Endothelial cell of umbilical vein (primary cell): ENCODE measurements around the gene STKLD1. TPM values are rescaled to one million over a fixed set of nuclear protein-coding genes. Genes with fewer than 3 reads are reported as not detected.

Experiments used
- BruUV-seq: library from RNA; stranded (reverse); fragments of 400-500 nt; replicated peaks from 2 replicates; lab custom pipeline; 2021; lab: Mats Ljungman, UMichigan
- CTCF ChIA-PET: fragments of 300-600, 350-600 bp; sonication (Branson Sonifier 250); formaldehyde crosslinking; loops from one replicate; lab custom pipeline; 2021; ENCODE audit warnings: antibody characterized with exemption, inconsistent platforms; lab: Charles Lee
- POLR2A ChIA-PET: fragments of 300-600, 350-600 bp; sonication (Branson Sonifier 250); formaldehyde crosslinking; loops from one replicate; lab custom pipeline; 2021; ENCODE audit warnings: antibody characterized with exemption, inconsistent platforms; lab: Charles Lee
- DNase-seq: peaks from one replicate; pipeline ENCODE4 v3.0.0-alpha.2; 2011; ENCODE audit warnings: low read depth, low spot score
- FAIRE-seq: peaks from 2 replicates; lab custom pipeline; 2011; peaks lifted over from hg19 to GRCh38; lab: Jason Lieb, UNC
- H2AFZ ChIP-seq: 2 replicates; pipeline ENCODE4 v1.6.0; 2012; ENCODE audit warnings: low read depth, low read length, control low read depth, inconsistent platforms
- H3K27ac ChIP-seq: 2 replicates; pipeline ENCODE4 v1.5.1; 2011; ENCODE audit warnings: low read depth, mild to moderate bottlenecking, control low read depth, low read length, moderate library complexity; ENCODE audit not compliant: insufficient read depth
- H3K27me3 ChIP-seq, 2 experiments: 2 replicates each; pipeline versions ENCODE4 v1.6.0 to v1.6.1; 2011; ENCODE audit warnings: low read length in 2 of 2, mixed read lengths in 1 of 2; ENCODE audit not compliant: control insufficient read depth in 2 of 2, insufficient read depth in 2 of 2
- H3K36me3 ChIP-seq, 2 experiments: 2 replicates in 1 of 2; 3 replicates in 1 of 2; pipeline ENCODE4 v1.5.1; 2011; ENCODE audit warnings: low read length in 2 of 2, mild to moderate bottlenecking in 1 of 2, moderate library complexity in 1 of 2; ENCODE audit not compliant: control insufficient read depth in 2 of 2, insufficient read depth in 2 of 2; ENCODE audit errors: extremely low read depth in 1 of 2
- H3K4me1 ChIP-seq: 3 replicates; pipeline ENCODE4 v1.5.1; 2011; ENCODE audit warnings: mild to moderate bottlenecking, low read length; ENCODE audit not compliant: control insufficient read depth, insufficient read depth; ENCODE audit errors: extremely low read depth
- H3K4me2 ChIP-seq: 2 replicates; pipeline ENCODE4 v1.6.1; 2011; ENCODE audit warnings: low read length, control low read depth, mixed read lengths; ENCODE audit not compliant: insufficient read depth
- H3K4me3 ChIP-seq, 3 experiments: fragments of 200-600 bp in 1 of 3; sonication (generic), shearing (Covaris generic) in 1 of 3; replicated peaks in 1 of 3; 2 replicates each; pipeline ENCODE4 v1.5.1; 2011 to 2016; ENCODE audit warnings: control low read depth in 3 of 3, low read length in 3 of 3, mild to moderate bottlenecking in 2 of 3, inconsistent platforms in 1 of 3, low read depth in 1 of 3, moderate library complexity in 1 of 3; ENCODE audit not compliant: insufficient read depth in 1 of 3
- H3K79me2 ChIP-seq: 2 replicates; pipeline ENCODE4 v1.6.0; 2012; ENCODE audit warnings: low read length, inconsistent platforms; ENCODE audit not compliant: control insufficient read depth, insufficient read depth
- H3K9ac ChIP-seq: replicated peaks from 2 replicates; pipeline ENCODE3; 2011; ENCODE audit warnings: low read length, control low read depth; ENCODE audit not compliant: insufficient read depth; ENCODE audit errors: extremely low read depth
- H3K9me1 ChIP-seq: replicated peaks from 3 replicates; pipeline ENCODE4 v1.6.0; 2011; ENCODE audit warnings: mild to moderate bottlenecking, low read length; ENCODE audit not compliant: control insufficient read depth, insufficient read depth; ENCODE audit errors: extremely low read depth
- H3K9me3 ChIP-seq: replicated peaks from 2 replicates; pipeline ENCODE4 v1.5.1; 2012; ENCODE audit warnings: low read length, inconsistent platforms; ENCODE audit not compliant: control insufficient read depth, insufficient read depth
- H4K20me1 ChIP-seq: replicated peaks from 2 replicates; pipeline ENCODE3; 2011; ENCODE audit warnings: mild to moderate bottlenecking, low read length; ENCODE audit not compliant: control insufficient read depth, insufficient read depth; ENCODE audit errors: extremely low read depth
- CTCF ChIP-seq, 2 donors: IDR thresholded peaks; 1 replicate in 1 of 2; 2 replicates in 1 of 2; pipeline ENCODE4 v1.5.1; 2011; ENCODE audit warnings: low read length in 2 of 2, mild to moderate bottlenecking in 2 of 2, moderate library complexity in 2 of 2, control low read depth in 1 of 2, inconsistent platforms in 1 of 2, low read depth in 1 of 2; ENCODE audit not compliant: insufficient read depth in 1 of 2; ENCODE audit errors: extremely low read depth in 1 of 2
- EZH2 ChIP-seq: IDR thresholded peaks from 2 replicates; pipeline ENCODE4 v1.6.1; 2012; ENCODE audit warnings: borderline replicate concordance, low read depth, mild to moderate bottlenecking, moderate library complexity, low read length, inconsistent platforms; ENCODE audit not compliant: severe bottlenecking
- FOS ChIP-seq: IDR thresholded peaks from 2 replicates; pipeline ENCODE4 v1.6.1; 2011; ENCODE audit warnings: mild to moderate bottlenecking, low read length, moderate library complexity, borderline replicate concordance; ENCODE audit not compliant: insufficient read depth
- GATA2 ChIP-seq: IDR thresholded peaks from 2 replicates; pipeline ENCODE4 v1.7.0; 2011; ENCODE audit warnings: low read depth, mild to moderate bottlenecking, moderate library complexity, mixed read lengths, low read length; ENCODE audit not compliant: insufficient read length, insufficient read depth
- JUN ChIP-seq: IDR thresholded peaks from 2 replicates; pipeline ENCODE4 v1.6.1; 2011; ENCODE audit warnings: borderline replicate concordance, low read depth; ENCODE audit not compliant: insufficient read length, insufficient read depth
- MYC ChIP-seq: IDR thresholded peaks from one replicate; pipeline ENCODE4 v1.6.1; 2011; ENCODE audit warnings: mild to moderate bottlenecking, low read depth, low read length
- POLR2A ChIP-seq: IDR thresholded peaks from 2 replicates; pipeline ENCODE4 v1.6.1; 2012; ENCODE audit warnings: low read depth, mild to moderate bottlenecking, control low read depth, low read length
- POLR2AphosphoS5 ChIP-seq: IDR thresholded peaks from 2 replicates; pipeline ENCODE4 v1.6.1; 2012; ENCODE audit warnings: low read depth, mild to moderate bottlenecking, control low read depth, low read length, moderate library complexity; ENCODE audit not compliant: insufficient read depth
- dilution Hi-C: fragments of 300-500 bp; cut with MboI; formaldehyde crosslinking; loops from one replicate; pipeline ENCODE4 v1.15.0; 2019; ENCODE audit warnings: low sequenced_read_pairs; ENCODE audit not compliant: extremely low pct_ligation_motif_present
- intact Hi-C: fragments of 100-400 bp; cut with micrococcal nuclease; formaldehyde crosslinking; loops from one replicate; pipeline ENCODE4 v1.10.0; 2022
- polyA plus RNA-seq, 4 experiments: library from polyadenylated mRNA; depleted of rRNA in 3 of 4; stranded (reverse) in 3 of 4; unstranded in 1 of 4; fragments of >200 nt; gene quantifications; 2 replicates each; pipeline versions ENCODE4 v1.2.1 to v1.2.3, GENCODE V29; 2011 to 2012; ENCODE audit warnings: missing spikeins in 1 of 4
- total RNA-seq: library from RNA; stranded (reverse); gene quantifications from 2 replicates; pipeline ENCODE4 v1.2.3, GENCODE V29; 2021
- TF ChIP-seq, protein P1 (sequence below): IDR thresholded peaks from 2 replicates; pipeline ENCODE4 v1.6.1; 2011; ENCODE audit not compliant: insufficient read depth, insufficient read length

STKLD1 gene
- total and polyA plus RNA-seq, 2 donors (not counting 3 experiments of a cell fraction or from before 2014, with no cell fraction given): 0.29 to 0.77 TPM

GRCh38 chr9:133351526-133351907 is 24.6 kb upstream of the STKLD1 start:
- FAIRE-seq: no peak
- Histone ChIP-seq H3K9me1 (no peaks in the 10 kb centered on the region), H3K9ac (no peak overlapping the region), H2AFZ (no peak overlapping the region), H3K79me2 (peaks cover 33% of the 10 kb centered on the region), H3K4me3 (no peak overlapping the region), H3K27me3 (no peaks in the 10 kb centered on the region), H3K4me2 (no peak overlapping the region), H3K9me3 (no peaks in the 10 kb centered on the region), H3K36me3 (peaks cover 15 to 28% of the 10 kb centered on the region in 2 experiments), H4K20me1 (no peaks in the 10 kb centered on the region), H3K27ac (no peak overlapping the region), H3K4me1 (peaks cover 18% of the 10 kb centered on the region)
- ChIA-PET POLR2A (no interaction called here), CTCF (interaction anchor here (0.9 to 1.4 kb wide), 2 partner anchors 23 to 165 kb away, joined by 3 to 4 read pairs; no protein-coding TSS in a partner anchor)
- intact Hi-C loops: no loop called here
- BruUV-seq: no TSS peak
- no peak for DNase-seq
- TF ChIP-seq JUN (no peak), GATA2 (no peak), EZH2 (no peak), POLR2A (no peak), CTCF (IDR thresholded peaks at IDR 0.05; ENCODE audit: extremely low read depth in 1 of 2, insufficient read depth in 1 of 2, low read depth in 1 of 2, low read length in 2 of 2) (no peak), POLR2AphosphoS5 (no peak), MYC (no peak), FOS (no peak)
- TF ChIP-seq, protein P1, sequence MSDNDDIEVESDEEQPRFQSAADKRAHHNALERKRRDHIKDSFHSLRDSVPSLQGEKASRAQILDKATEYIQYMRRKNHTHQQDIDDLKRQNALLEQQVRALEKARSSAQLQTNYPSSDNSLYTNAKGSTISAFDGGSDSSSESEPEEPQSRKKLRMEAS: no peak
- dilution Hi-C loops: no loop called here
